GM18861 (cell line): ENCODE results near the gene ACOT6.
"Not testable (repeated sequence)": the region's sequence is repeated elsewhere in the genome, so short reads cannot be mapped to it uniquely, and the experiment has no call there.

Experiments
- ATAC-seq: cut with Tn5 transposase; IDR thresholded peaks from one replicate; pipeline ENCODE4 v1.9.1; 2021; ENCODE audit not compliant: unreplicated experiment

ACOT6 gene

GRCh38 chr14:73644531-73645247, 32.4 kb downstream of the ACOT6 start, which contains the start of gene DNAL1:
Gene DNAL1, plus strand, starts transcription at chr14:73644986. Its CDS starts 54 bp downstream, at chr14:73645040.
- ATAC-seq, result peak; percentile 91

- ATAC-seq, result no peak
Measured at GRCh38 chr14:73645248-73645610, 32.9 kb downstream of the ACOT6 start.

- no peak for ATAC-seq
Measured at GRCh38 chr14:73651005-73651404, 38.7 kb downstream of the ACOT6 start.

- ATAC-seq, result no peak
Measured at GRCh38 chr14:73655851-73656250, 43.5 kb downstream of the ACOT6 start.

- not testable (repeated sequence) for ATAC-seq
Measured at GRCh38 chr14:73659202-73659601, 46.9 kb downstream of the ACOT6 start.

GRCh38 chr14:73660511-73660910, 48.2 kb downstream of the ACOT6 start:
- no peak for ATAC-seq

- ATAC-seq, result no peak
Measured at GRCh38 chr14:73661872-73662271, 49.6 kb downstream of the ACOT6 start.

GRCh38 chr14:73662487-73662943, 50.2 kb downstream of the ACOT6 start:
- ATAC-seq, result no peak

GRCh38 chr14:73663548-73664212, 51.4 kb downstream of the ACOT6 start:
- no peak for ATAC-seq

GRCh38 chr14:73665130-73665529, 52.8 kb downstream of the ACOT6 start:
- no peak for ATAC-seq

- ATAC-seq, result no peak
Measured at GRCh38 chr14:73666583-73666982, 54.3 kb downstream of the ACOT6 start.

- no peak for ATAC-seq
Measured at GRCh38 chr14:73667854-73668253, 55.5 kb downstream of the ACOT6 start.
